Measurements from ENCODE around the gene PTPRG.

The PTPRG gene

GRCh38 chr3:61899700-61900462 lies 338.5 kb downstream of the PTPRG start:
- Mint-ChIP-seq H3K4me1 (ENCODE audit: low read depth) (peaks cover 7% of the 10 kb centered on the region), H3K27me3 (peaks cover 7% of the 10 kb centered on the region), H3K27ac (no peak overlapping the region), H3K4me3 (no peak overlapping the region), H3K9me3 (no peaks in the 10 kb centered on the region), H3K36me3 (ENCODE audit: low read depth) (no peaks in the 10 kb centered on the region)

- Mint-ChIP-seq H3K4me1 (ENCODE audit: low read depth) (no peaks in the 10 kb centered on the region), H3K27ac (no peak overlapping the region), H3K9me3 (no peaks in the 10 kb centered on the region), H3K27me3 (peaks cover 7% of the 10 kb centered on the region), H3K36me3 (ENCODE audit: low read depth) (no peaks in the 10 kb centered on the region), H3K4me3 (no peak overlapping the region)
Measured at GRCh38 chr3:61901496-61901895, 340.1 kb downstream of the PTPRG start.

GRCh38 chr3:61901986-61902385 lies 340.6 kb downstream of the PTPRG start:
- H3K27me3 Mint-ChIP-seq, result peaks cover 7% of the 10 kb centered on the region
- H3K4me3 Mint-ChIP-seq, result no peak overlapping the region
- H3K4me1 Mint-ChIP-seq (ENCODE audit: low read depth), result no peaks in the 10 kb centered on the region
- no peak overlapping the region for H3K27ac Mint-ChIP-seq
- H3K36me3 Mint-ChIP-seq (ENCODE audit: low read depth), result no peaks in the 10 kb centered on the region
- no peaks in the 10 kb centered on the region for H3K9me3 Mint-ChIP-seq

- Mint-ChIP-seq H3K27me3 (peaks cover 7% of the 10 kb centered on the region), H3K4me3 (no peak overlapping the region), H3K27ac (no peak overlapping the region), H3K4me1 (ENCODE audit: low read depth) (no peaks in the 10 kb centered on the region), H3K36me3 (ENCODE audit: low read depth) (no peaks in the 10 kb centered on the region), H3K9me3 (no peaks in the 10 kb centered on the region)
Measured at GRCh38 chr3:61903074-61903473, 341.7 kb downstream of the PTPRG start.

GRCh38 chr3:61903931-61904657 lies 342.7 kb downstream of the PTPRG start:
- Mint-ChIP-seq H3K27me3 (peaks cover 7% of the 10 kb centered on the region), H3K4me1 (ENCODE audit: low read depth) (no peaks in the 10 kb centered on the region), H3K27ac (no peak overlapping the region), H3K36me3 (ENCODE audit: low read depth) (no peaks in the 10 kb centered on the region), H3K9me3 (no peaks in the 10 kb centered on the region), H3K4me3 (no peak overlapping the region)

- H3K27ac Mint-ChIP-seq, result no peak overlapping the region
- H3K4me1 Mint-ChIP-seq (ENCODE audit: low read depth), result no peaks in the 10 kb centered on the region
- no peaks in the 10 kb centered on the region for H3K27me3 Mint-ChIP-seq
- H3K4me3 Mint-ChIP-seq, result no peak overlapping the region
- no peaks in the 10 kb centered on the region for H3K9me3 Mint-ChIP-seq
- no peaks in the 10 kb centered on the region for H3K36me3 Mint-ChIP-seq (ENCODE audit: low read depth)
Measured at GRCh38 chr3:61907210-61907795, 345.9 kb downstream of the PTPRG start.

GRCh38 chr3:61908382-61908781 lies 347.0 kb downstream of the PTPRG start:
- Mint-ChIP-seq H3K27ac (no peak overlapping the region), H3K36me3 (ENCODE audit: low read depth) (no peaks in the 10 kb centered on the region), H3K4me3 (no peak overlapping the region), H3K9me3 (no peaks in the 10 kb centered on the region), H3K4me1 (ENCODE audit: low read depth) (no peaks in the 10 kb centered on the region), H3K27me3 (no peaks in the 10 kb centered on the region)

DNA sequence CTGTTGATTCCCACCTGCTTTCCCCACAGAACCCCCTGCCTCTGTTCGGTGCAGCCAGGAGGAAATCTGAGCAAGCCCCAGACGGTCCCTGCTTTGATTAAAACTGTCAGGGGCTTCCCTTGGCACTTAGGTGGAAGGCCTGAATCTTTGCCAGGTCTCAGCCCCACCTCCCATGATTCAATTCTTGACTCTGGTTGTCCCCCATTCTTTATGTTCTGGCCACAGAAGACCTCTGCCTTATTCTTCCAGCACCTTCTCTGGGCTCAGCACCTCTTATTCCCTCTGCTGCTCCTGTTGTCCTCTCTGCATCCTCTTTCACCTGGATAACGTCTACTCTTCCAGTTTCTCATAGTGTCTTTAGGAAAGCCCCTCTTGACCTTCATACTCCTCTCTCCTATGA lies 349.4 kb downstream of the PTPRG start:
- no peaks in the 10 kb centered on the region for H3K36me3 Mint-ChIP-seq (ENCODE audit: low read depth)
- no peak overlapping the region for H3K27ac Mint-ChIP-seq
- no peaks in the 10 kb centered on the region for H3K27me3 Mint-ChIP-seq
- no peaks in the 10 kb centered on the region for H3K4me1 Mint-ChIP-seq (ENCODE audit: low read depth)
- peaks cover 3% of the 10 kb centered on the region for H3K9me3 Mint-ChIP-seq
- H3K4me3 Mint-ChIP-seq, result no peak overlapping the region

DNA sequence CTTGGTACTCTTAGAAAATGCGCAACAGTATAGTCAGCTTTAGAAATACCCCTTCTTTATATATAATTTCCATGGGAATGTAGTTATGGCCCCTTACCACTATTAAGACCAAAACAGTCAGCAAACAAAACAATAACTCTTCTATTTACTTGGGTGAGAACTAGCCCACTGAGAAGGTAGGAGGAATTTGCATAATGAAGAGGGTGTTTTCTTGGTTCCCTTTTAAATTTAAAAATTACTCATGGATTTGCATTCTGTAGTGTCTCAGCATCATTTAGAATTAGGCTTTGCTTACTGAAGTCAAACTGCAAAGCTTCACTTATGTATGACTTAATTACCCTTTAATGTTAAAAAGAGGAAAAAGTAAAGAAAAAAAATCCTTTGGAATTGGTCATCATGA lies 350.8 kb downstream of the PTPRG start:
- Mint-ChIP-seq H3K4me3 (no peak overlapping the region), H3K36me3 (ENCODE audit: low read depth) (no peaks in the 10 kb centered on the region), H3K9me3 (peaks cover 3% of the 10 kb centered on the region), H3K27me3 (no peaks in the 10 kb centered on the region), H3K4me1 (ENCODE audit: low read depth) (no peaks in the 10 kb centered on the region), H3K27ac (no peak overlapping the region)

GRCh38 chr3:61913701-61914100 lies 352.3 kb downstream of the PTPRG start:
- Mint-ChIP-seq H3K27me3 (no peaks in the 10 kb centered on the region), H3K4me3 (no peak overlapping the region), H3K4me1 (ENCODE audit: low read depth) (no peaks in the 10 kb centered on the region), H3K36me3 (ENCODE audit: low read depth) (no peaks in the 10 kb centered on the region), H3K9me3 (peaks cover 3% of the 10 kb centered on the region), H3K27ac (no peak overlapping the region)

GRCh38 chr3:61914276-61914675 lies 352.9 kb downstream of the PTPRG start:
- Mint-ChIP-seq H3K9me3 (peaks cover 3% of the 10 kb centered on the region), H3K4me1 (ENCODE audit: low read depth) (no peaks in the 10 kb centered on the region), H3K27ac (no peak overlapping the region), H3K27me3 (no peaks in the 10 kb centered on the region), H3K4me3 (no peak overlapping the region), H3K36me3 (ENCODE audit: low read depth) (no peaks in the 10 kb centered on the region)

GRCh38 chr3:61915296-61915695 lies 353.9 kb downstream of the PTPRG start:
- Mint-ChIP-seq H3K27ac (no peak overlapping the region), H3K4me1 (ENCODE audit: low read depth) (no peaks in the 10 kb centered on the region), H3K36me3 (ENCODE audit: low read depth) (no peaks in the 10 kb centered on the region), H3K4me3 (no peak overlapping the region), H3K9me3 (peaks cover 3% of the 10 kb centered on the region), H3K27me3 (no peaks in the 10 kb centered on the region)

- Mint-ChIP-seq H3K27ac (no peak overlapping the region), H3K36me3 (ENCODE audit: low read depth) (no peaks in the 10 kb centered on the region), H3K27me3 (no peaks in the 10 kb centered on the region), H3K4me1 (ENCODE audit: low read depth) (no peaks in the 10 kb centered on the region), H3K4me3 (no peak overlapping the region), H3K9me3 (peaks cover 3% of the 10 kb centered on the region)
Measured at GRCh38 chr3:61919371-61919770, 358.0 kb downstream of the PTPRG start.

DNA sequence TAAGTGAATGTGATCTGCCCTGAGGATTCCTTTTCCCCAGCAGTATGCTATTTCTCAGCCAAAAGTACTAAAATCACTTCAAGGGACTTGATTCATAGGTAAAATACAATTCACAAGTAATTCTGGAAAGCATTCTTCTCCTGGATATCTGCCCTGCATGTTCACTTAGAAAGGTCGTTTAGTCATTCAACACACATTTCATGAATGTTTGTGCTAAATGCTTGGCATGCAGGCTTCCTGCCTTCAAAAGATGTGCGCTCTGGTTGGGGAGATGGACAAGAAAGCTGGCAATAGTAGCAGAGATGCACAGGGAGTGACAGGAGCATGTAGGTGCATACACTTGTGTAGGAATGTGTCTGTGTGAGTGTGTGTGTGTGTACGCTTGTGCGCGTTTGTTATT lies 360.7 kb downstream of the PTPRG start:
- Mint-ChIP-seq H3K36me3 (ENCODE audit: low read depth) (no peaks in the 10 kb centered on the region), H3K27ac (no peak overlapping the region), H3K9me3 (peaks cover 3% of the 10 kb centered on the region), H3K27me3 (peaks cover 3% of the 10 kb centered on the region), H3K4me1 (ENCODE audit: low read depth) (no peaks in the 10 kb centered on the region), H3K4me3 (no peak overlapping the region)

- no peak overlapping the region for H3K4me3 Mint-ChIP-seq
- peaks cover 3% of the 10 kb centered on the region for H3K27me3 Mint-ChIP-seq
- no peaks in the 10 kb centered on the region for H3K4me1 Mint-ChIP-seq (ENCODE audit: low read depth)
- H3K27ac Mint-ChIP-seq, result no peak overlapping the region
- no peaks in the 10 kb centered on the region for H3K36me3 Mint-ChIP-seq (ENCODE audit: low read depth)
- peaks cover 3% of the 10 kb centered on the region for H3K9me3 Mint-ChIP-seq
Measured at GRCh38 chr3:61924090-61924735, 362.8 kb downstream of the PTPRG start.
